Neural cell (in vitro differentiated cells): ENCODE data around the gene SLC2A4RG. TPM values are rescaled to one million over a fixed set of nuclear protein-coding genes. Genes with fewer than 3 reads are reported as not detected.

Source experiments
- H2AFZ ChIP-seq: fragments of 200-600, 300-800 bp; sonication (generic), shearing (Covaris generic); 2 replicates; pipeline ENCODE4 v1.6.0; 2014; ENCODE audit warnings: low read depth, mild to moderate bottlenecking, antibody characterized with exemption, low read length, moderate library complexity
- H3F3A ChIP-seq: fragments of 200-600 bp; shearing (Covaris generic); 2 replicates; pipeline ENCODE4 v1.6.1; 2016; ENCODE audit warnings: mild to moderate bottlenecking, moderate library complexity, mixed read lengths, antibody characterized with exemption, low read length; ENCODE audit not compliant: insufficient read depth, poor library complexity, severe bottlenecking
- H3K27ac ChIP-seq: fragments of 200-600, 300-800 bp; sonication (generic), shearing (Covaris generic); 2 replicates; pipeline ENCODE4 v1.5.1; 2014; ENCODE audit warnings: mild to moderate bottlenecking, low read length, moderate library complexity
- H3K27me3 ChIP-seq: fragments of 300-800, 200-600 bp; sonication (generic), shearing (Covaris generic); 2 replicates; pipeline ENCODE4 v1.6.0; 2014; ENCODE audit warnings: mild to moderate bottlenecking, low read depth, low read length, moderate library complexity; ENCODE audit not compliant: insufficient read depth
- H3K36me3 ChIP-seq: fragments of 300-800, 200-600 bp; sonication (generic), shearing (Covaris generic); 2 replicates; pipeline ENCODE4 v1.5.1; 2014; ENCODE audit warnings: mild to moderate bottlenecking, antibody characterized with exemption, low read length, moderate library complexity; ENCODE audit not compliant: insufficient read depth
- H3K4me2 ChIP-seq: fragments of 300-800, 200-600 bp; sonication (generic), shearing (Covaris generic); 2 replicates; pipeline ENCODE4 v1.6.0; 2014; ENCODE audit warnings: mild to moderate bottlenecking, low read length
- H3K4me3 ChIP-seq: fragments of 300-800, 200-600 bp; sonication (generic), shearing (Covaris generic); 2 replicates; pipeline ENCODE4 v1.5.1; 2014; ENCODE audit warnings: mild to moderate bottlenecking, low read length, moderate library complexity
- H3K79me2 ChIP-seq: fragments of 200-600 bp; shearing (Covaris generic); replicated peaks from 2 replicates; pipeline ENCODE4 v1.6.0; 2014; ENCODE audit warnings: mild to moderate bottlenecking, low read length, moderate library complexity; ENCODE audit not compliant: insufficient read depth
- H3K9ac ChIP-seq: fragments of 300-800, 200-600 bp; sonication (generic), shearing (Covaris generic); 2 replicates; pipeline ENCODE4 v1.6.1; 2016; ENCODE audit warnings: mild to moderate bottlenecking, low read length, mixed read lengths
- H3K9me2 ChIP-seq: fragments of 200-600 bp; shearing (Covaris generic); 2 replicates; pipeline ENCODE4 v1.6.1; 2016; ENCODE audit warnings: mild to moderate bottlenecking, low read length, mixed read lengths; ENCODE audit not compliant: insufficient read depth
- H3K9me3 ChIP-seq: fragments of 200-600, 300-800 bp; sonication (generic), shearing (Covaris generic); 2 replicates; pipeline ENCODE4 v1.6.1; 2016; ENCODE audit warnings: mild to moderate bottlenecking, mixed run types, low read length, moderate library complexity, mixed read lengths
- H4K20me1 ChIP-seq: fragments of 200-600 bp; shearing (Covaris generic); 2 replicates; pipeline ENCODE4 v1.6.1; 2016; ENCODE audit warnings: mild to moderate bottlenecking, mixed run types; ENCODE audit not compliant: insufficient read depth
- CTCF ChIP-seq: fragments of 450-650 bp; IDR thresholded peaks from 2 replicates; pipeline ENCODE4 v1.5.1; 2014; ENCODE audit warnings: antibody characterized with exemption, mild to moderate bottlenecking, moderate library complexity; ENCODE audit not compliant: poor library complexity, severe bottlenecking
- EP300 ChIP-seq: fragments of 450-650 bp; conservative IDR thresholded peaks from 2 replicates; pipeline ENCODE4 v1.6.1; 2014; ENCODE audit warnings: antibody characterized with exemption, mild to moderate bottlenecking, moderate library complexity; ENCODE audit not compliant: poor library complexity, severe bottlenecking
- EZH2 ChIP-seq: fragments of 200-600, 300-800 bp; shearing (Covaris generic), sonication (generic); IDR thresholded peaks from 2 replicates; pipeline ENCODE4 v1.6.1; 2014; ENCODE audit warnings: antibody characterized with exemption, low read length, borderline replicate concordance, mild to moderate bottlenecking; ENCODE audit not compliant: insufficient read depth, poor library complexity, severe bottlenecking
- MXI1 ChIP-seq: fragments of 450-650 bp; conservative IDR thresholded peaks from 2 replicates; pipeline ENCODE4 v1.6.1; 2014; ENCODE audit warnings: antibody characterized with exemption, mild to moderate bottlenecking; ENCODE audit not compliant: poor library complexity, severe bottlenecking
- POLR2AphosphoS5 ChIP-seq: IDR thresholded peaks from 2 replicates; pipeline ENCODE4 v1.6.1; 2012
- RAD21 ChIP-seq: fragments of 450-650 bp; conservative IDR thresholded peaks from 2 replicates; pipeline ENCODE4 v1.6.1; 2014; ENCODE audit warnings: antibody characterized with exemption, mild to moderate bottlenecking, moderate library complexity
- REST ChIP-seq: IDR thresholded peaks from 2 replicates; pipeline ENCODE4 v1.6.1; 2012; ENCODE audit warnings: borderline replicate concordance
- SMC3 ChIP-seq: fragments of 450-650 bp; conservative IDR thresholded peaks from 2 replicates; pipeline ENCODE4 v1.6.1; 2014; ENCODE audit warnings: antibody characterized with exemption, mild to moderate bottlenecking, moderate library complexity; ENCODE audit not compliant: poor library complexity
- TAF1 ChIP-seq: IDR thresholded peaks from 2 replicates; pipeline ENCODE4 v1.6.1; 2012; ENCODE audit warnings: low read depth
- polyA plus RNA-seq: library from polyadenylated mRNA; depleted of rRNA; stranded (reverse); fragments of >200 nt; gene quantifications from 2 replicates; pipeline ENCODE4 v1.2.3, GENCODE V29; 2014

SLC2A4RG gene
- polyA plus RNA-seq, 1 donor from 2014 or later = 52.1 TPM

DNA sequence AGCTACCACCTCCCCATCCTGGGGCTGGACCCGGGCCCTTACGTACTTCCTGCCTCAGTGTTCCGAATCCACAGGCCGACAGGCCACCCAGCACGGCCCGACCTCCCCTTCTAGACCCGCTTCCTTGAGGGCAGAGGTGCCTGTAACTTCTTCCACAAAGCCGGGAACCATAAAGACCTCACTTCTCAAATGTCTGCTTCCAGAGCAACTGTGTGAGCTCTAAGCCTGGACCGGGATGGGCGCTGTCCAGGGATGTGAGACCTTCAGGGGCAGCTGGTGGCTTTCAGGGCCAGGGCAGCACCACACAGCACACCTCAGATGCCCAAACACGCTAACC is 9.3 kb downstream of the SLC2A4RG start:
- Histone ChIP-seq H3K36me3 (no peaks in the 10 kb centered on the region), H3K4me2 (no peak overlapping the region)
- no peak for TF ChIP-seq EZH2
- TF ChIP-seq TAF1 = no peak
- TF ChIP-seq POLR2AphosphoS5 = no peak
- no peak for TF ChIP-seq MXI1
- no peak for TF ChIP-seq SMC3
- TF ChIP-seq RAD21 = no peak
- no peak for TF ChIP-seq EP300
- TF ChIP-seq REST = no peak
- no peak for TF ChIP-seq CTCF

DNA sequence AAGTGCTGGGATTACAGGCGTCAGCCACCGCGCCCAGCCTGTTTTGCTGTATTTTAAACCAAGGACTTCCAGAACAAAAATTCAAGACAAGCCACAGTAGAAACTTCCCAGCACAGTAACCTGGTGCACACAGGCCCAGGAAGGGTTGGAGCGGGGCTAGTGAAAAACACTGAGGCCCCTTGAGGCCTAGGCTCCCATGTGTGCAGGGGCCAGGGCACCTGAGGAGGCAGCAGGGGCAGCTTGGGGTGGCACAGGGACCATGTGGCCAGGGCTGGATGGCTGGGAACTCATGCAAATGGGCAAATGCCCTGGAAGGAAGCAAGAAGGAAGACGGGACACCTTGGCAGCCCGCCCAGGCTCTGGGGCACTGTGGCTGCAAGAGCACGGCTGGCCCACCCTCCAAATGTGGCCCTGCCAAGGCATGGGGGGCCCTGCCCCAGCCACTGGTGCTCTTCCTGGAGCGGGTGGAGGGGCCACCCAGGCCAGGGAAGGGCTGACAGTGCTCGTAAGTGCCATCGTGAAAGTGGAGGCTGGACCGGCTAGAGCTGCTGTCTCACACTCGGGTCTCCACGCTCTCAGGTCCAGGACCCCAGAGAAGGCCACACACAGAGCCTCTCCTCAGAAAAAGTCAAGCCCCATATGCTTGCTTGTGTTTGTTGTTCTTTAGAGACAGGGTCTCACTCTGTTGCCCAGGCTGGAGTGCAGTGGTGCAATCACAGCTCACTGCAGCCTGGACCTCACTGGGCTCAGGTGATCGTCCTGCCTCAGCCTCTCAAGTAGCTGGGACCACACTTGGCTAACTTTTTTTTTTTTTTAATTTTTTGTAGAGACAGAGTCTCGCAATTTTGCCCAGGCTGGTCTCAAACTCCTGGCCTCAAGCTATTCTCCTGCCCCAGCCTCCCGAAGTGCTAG is 10.3 kb downstream of the SLC2A4RG start:
- H4K20me1 ChIP-seq = no peaks in the 10 kb centered on the region
- H2AFZ ChIP-seq = no peak overlapping the region
- no peaks in the 10 kb centered on the region for H3K9me2 ChIP-seq
- H3K27ac ChIP-seq = no peak overlapping the region
- no peaks in the 10 kb centered on the region for H3K27me3 ChIP-seq
- no peaks in the 10 kb centered on the region for H3F3A ChIP-seq
- TF ChIP-seq POLR2AphosphoS5 = no peak
- no peak for TF ChIP-seq TAF1
- no peak for TF ChIP-seq MXI1
- TF ChIP-seq RAD21 = no peak
- H3K9me3 ChIP-seq = no peaks in the 10 kb centered on the region
- H3K9ac ChIP-seq = no peak overlapping the region
- no peak overlapping the region for H3K4me3 ChIP-seq
- no peak overlapping the region for H3K4me2 ChIP-seq
- H3K36me3 ChIP-seq = no peaks in the 10 kb centered on the region
- H3K79me2 ChIP-seq = no peaks in the 10 kb centered on the region

More for the DNA sequence above, 9.3 kb downstream of the SLC2A4RG start:
- no peaks in the 10 kb centered on the region for H4K20me1 ChIP-seq
- H3K79me2 ChIP-seq = no peaks in the 10 kb centered on the region
- no peaks in the 10 kb centered on the region for H3K9me2 ChIP-seq
- H2AFZ ChIP-seq = no peak overlapping the region
- H3K27me3 ChIP-seq = no peaks in the 10 kb centered on the region
- H3K4me3 ChIP-seq = no peak overlapping the region
- H3K27ac ChIP-seq = no peak overlapping the region
- no peaks in the 10 kb centered on the region for H3F3A ChIP-seq
- H3K9ac ChIP-seq = no peak overlapping the region
- H3K9me3 ChIP-seq = no peaks in the 10 kb centered on the region
